Stimulated activated CD8-positive, alpha-beta memory T cell treated with anti-CD3 and anti-CD28 coated beads, Interleukin-4, amount 100 ng/mL, for 1 hour (primary cell): ENCODE results near the gene NKG7.

Experiments used
- DNase-seq, 2 donors: peaks; one replicate each; pipeline ENCODE4 v3.0.0-alpha.2; 2020; ENCODE audit warnings: low read depth in 2 of 2, low spot score in 1 of 2

Gene NKG7

DNA sequence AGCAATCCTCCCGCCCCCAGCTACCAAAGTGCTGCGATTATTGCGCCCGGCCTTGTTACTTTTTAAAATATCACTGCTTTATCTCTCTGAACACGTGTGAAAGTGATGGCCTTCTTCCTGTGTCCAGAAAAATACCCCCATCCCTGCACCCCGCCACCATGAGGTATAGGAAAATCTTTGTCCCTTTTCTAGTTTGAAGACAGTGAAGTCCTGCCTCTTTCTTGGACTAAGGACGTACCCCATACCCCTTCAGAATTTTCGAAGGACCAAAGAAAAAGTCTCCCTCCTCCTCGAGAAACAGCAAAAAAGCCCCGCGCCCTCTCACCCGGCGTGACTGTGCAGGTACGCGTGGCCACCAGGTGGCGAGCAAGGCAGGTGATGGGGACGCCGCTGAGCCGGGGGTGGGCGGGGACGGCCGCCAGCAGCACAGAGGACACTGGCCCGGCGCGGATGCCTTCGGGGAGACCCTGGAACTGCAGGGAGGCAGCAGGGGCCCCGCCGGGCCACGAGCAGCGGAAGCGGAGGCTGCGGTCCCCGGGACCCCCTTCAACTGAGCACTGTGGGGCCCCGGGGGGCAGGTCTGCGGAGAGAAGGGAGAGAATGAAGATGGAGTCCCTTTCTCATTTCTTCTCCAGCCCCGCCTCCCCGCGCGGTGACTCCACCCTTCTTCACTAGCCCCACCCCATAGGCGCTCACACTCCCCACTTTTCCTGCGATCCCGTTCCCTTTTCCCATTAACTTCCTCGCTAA, 33.7 kb downstream of the NKG7 start:
- peak; percentile 66 to 77 for DNase-seq

DNA sequence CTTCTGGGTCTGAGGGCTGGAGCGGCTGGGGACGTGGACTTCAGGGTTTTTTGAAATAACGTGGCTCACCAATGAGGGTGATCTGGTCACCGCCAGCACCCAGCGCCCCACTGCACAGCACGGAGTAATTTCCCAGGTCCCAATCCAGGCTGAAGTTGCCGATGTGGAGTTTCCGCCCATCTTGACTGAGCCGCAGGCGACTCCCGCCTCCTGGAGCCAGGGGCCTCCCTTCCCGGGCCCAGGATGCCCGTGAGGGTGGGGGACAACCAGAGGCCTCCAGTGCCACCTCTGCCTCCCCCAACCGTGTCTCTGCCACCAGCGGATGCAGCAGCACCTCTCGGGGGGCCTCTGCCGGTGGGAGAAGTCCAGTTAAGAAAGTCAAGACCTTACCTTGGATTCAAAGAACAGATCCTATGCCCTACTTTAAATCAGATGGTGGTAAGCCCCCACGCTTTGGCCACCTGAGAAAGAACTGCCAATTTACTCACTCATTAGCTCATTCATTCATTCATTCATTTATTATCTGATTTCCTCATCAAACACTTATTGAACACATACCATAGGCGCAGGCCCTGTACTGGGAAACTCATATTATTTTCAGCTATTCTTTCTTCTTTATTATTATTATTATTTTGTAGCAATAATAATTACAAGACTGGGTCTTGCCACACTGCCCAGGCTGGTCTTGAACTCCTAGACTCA, 34.4 kb downstream of the NKG7 start:
- DNase-seq: no peak

DNA sequence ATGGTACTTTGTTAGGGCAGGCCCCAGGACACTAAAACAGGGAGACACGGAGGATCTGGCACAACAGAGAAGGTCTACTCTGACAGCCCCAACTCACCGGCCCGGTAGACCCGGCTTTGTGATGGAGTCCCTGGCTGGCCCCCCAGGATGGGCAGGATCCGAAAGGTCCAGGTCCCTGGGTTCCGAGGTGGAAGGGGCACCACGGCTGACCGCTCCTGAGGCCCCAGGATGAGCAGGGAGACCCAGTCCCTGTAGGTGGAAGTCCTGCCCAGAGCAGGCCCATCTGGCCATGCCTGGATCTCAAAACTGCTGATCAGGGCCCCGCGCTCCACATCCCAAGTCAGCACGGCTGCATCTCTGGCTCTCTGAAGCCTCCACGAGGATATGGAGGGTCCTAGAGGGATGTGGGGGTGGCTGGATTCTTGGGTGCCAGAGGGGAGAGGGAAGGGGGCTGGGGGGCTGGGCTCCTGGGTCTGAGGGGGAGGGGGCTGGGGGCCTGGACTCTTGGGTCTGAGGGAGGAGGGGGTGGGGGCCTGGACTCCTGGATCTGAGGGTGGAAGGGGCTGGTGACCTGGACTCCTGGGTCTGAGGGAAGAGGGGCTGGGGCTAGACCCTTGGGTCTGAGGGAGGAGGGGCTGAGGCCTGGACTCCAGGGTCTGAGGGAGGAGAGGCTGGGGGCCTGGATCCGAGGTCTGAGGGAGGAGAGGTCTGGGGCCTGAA, 35.2 kb downstream of the NKG7 start:
- DNase-seq: no peak

DNA sequence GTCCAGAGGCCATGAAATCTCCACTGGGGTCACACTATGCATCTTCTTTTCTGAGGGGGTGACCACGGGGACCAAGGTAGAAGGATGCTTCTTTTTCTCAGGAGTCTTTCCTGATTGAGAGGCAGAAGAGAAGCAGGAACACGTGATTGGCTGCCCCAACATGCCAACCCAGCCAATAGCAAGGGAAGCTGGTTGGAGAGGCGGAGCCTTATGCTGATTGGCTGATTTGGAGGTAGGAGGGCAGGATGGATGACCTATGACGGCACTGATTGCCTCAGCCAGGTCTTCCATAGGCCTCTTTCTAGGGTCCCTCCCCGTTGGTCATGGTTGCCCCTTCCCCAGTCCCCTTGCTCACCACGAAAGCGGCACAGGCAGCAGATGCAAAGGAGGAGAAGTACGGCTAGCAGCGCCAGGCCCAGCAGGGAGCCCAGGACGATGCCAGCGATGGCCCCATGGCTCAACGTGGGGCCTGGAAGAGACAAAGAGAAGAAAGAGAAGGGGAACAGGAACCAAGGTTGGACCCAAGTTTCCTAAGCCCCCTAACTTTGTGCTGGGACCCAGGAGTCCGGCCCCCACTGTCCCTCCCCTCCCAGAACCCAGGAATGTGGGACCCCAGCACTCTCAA, 38.5 kb downstream of the NKG7 start:
- DNase-seq: no peak

DNA sequence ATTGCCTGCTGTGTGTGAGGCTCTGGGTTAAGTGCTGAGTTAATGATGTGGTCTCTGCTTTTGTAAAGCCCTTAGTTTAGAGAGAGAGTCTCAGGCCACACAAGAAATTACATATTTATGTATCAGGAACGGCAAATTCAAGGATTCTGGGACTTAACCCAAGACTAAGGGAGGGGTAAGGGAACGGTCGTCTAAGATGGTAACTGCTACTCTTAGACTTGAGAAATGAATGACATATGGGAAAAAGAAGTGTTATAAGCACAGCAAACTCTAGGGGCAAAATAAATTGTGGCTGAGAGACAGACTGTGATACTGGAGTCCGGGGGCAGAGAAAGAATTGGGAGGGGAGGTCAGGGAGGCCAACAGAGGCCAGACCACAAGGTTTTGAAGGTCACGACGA, 40.7 kb downstream of the NKG7 start:
- DNase-seq: no peak

DNA sequence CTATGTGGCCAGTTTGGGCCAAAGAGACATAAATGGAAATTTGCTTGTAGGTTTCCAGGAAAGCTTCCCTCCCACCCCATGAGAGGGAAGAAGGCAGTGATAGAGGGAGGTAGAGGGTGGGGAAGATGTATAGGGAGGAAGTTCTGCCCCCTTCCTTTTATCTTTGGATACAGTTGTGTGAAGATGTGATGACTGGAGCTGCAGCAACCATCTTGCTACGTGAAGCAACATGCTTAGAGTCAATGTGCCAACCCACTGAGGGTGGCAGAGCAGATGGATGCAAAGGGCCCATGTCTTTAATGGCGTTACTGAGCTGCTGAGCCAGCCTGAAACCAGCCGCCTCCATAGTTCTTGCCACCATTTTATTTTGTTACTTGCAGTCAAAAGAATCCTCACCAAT, 41.3 kb downstream of the NKG7 start:
- DNase-seq: no peak

DNA sequence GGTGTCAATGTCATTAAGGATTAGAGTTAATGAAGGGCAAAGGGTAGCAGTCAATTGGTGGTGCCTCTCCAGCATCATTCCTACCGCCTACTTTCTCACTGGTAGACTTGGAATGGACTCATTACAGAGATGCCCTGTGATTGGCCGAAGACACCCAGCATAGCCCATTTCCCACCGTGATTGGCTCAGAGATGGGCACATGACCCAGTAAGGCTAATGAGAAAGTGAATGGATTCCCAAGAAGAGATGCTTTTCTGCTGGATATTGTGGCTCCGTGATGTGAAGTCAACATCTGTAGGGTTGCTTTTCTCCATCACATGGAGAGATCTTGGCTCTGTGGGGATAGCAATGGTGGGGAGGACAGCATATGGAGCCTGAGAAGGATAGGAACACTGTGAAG, 42.1 kb downstream of the NKG7 start:
- no peak for DNase-seq

DNA sequence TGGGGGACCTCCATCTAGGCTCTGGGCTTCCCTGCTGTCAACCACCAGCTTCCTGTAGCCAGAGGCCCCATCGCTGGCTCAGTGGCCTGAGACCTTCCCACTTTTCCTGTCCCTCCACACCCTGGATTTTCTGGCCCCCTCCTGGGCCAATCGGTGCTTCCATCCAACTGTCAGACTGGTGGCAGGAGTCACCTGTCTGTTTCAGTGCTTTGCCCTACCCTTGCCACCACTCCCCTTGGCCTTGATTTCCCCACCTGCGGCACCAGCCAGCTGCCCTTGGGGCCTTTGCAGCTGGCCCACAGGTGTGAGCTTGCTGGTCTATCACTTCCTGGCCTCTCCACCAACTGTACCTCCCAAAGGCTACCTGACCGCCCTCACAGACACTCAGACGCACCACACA, 43.0 kb downstream of the NKG7 start:
- DNase-seq: no peak

DNA sequence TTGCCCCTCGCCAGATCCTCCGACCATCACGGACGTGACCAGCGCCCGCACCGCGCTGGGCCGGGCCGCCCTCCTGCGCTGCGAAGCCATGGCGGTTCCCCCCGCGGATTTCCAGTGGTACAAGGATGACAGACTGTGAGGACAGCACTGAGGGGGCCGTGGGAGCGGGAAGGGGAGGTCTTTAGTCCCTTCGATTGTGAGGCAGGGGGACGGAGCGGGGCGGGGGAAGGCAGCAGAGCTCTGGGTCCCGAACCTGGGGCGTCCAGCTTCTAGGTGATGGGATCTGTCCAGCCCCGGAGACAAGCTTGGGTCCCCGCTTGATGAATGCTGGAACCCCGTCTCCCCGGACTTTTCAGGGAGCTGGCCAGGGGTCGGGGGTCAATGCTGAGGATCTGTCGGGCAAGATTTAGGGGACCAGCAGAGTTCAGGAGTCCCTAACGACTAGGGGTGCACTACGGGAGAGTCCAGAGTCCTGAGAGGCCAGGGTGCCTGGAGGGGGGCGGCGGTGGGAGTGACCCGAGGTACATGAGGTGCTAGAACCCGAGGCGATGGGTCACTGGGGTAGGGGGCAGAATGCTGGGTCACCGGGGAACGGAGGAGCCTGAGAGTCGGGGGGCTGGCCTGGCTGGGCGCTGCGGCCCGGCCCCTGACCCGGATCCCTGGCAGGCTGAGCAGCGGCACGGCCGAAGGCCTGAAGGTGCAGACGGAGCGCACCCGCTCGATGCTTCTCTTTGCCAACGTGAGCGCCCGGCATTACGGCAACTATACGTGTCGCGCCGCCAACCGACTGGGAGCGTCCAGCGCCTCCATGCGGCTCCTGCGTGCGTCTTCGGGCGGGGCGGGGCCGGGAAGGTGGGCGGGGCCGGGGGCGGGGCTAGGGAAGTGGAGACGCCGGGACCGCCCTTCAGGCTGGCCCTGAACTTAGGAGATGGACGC, 45.1 kb downstream of the NKG7 start:
- peak in 1 of 2 donors; percentile 21 for DNase-seq

DNA sequence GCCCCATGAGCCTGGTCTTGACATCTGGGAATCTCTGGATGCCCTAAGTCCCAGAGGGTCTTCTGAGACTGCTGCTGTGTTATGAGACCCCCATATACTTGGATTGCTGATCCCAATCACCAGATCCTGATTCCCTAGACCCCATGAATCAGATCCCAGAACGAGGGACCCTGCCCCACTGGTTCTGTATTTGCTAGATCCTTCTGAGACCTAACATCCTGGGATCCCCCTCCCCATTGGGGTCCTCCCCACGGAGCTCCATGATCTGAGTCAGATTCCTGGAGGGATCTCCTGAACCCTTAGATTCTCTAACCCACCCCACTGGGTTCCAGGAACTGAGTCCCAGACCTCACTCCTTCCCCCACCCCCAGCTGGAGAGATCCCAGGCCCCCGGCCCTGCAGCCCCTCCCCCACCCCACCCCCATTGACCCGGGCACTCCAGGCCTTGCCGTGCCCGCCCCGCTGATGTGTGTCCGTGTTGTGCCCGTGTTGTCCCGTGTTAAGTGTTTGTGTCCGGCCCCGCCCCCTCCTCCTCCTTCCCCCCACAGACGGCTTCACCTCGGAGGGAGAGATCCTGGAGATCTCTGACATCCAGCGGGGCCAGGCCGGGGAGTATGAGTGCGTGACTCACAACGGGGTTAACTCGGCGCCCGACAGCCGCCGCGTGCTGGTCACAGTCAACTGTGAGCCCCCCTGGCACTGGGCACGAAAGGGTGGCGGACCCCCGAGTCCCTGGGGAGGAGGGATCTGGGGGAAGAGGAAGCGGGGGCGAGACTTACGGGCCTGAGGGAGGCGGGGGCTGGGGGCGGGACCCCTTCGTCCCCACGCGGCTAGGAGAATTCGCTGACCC, 46.0 kb downstream of the NKG7 start:
- no peak for DNase-seq

DNA sequence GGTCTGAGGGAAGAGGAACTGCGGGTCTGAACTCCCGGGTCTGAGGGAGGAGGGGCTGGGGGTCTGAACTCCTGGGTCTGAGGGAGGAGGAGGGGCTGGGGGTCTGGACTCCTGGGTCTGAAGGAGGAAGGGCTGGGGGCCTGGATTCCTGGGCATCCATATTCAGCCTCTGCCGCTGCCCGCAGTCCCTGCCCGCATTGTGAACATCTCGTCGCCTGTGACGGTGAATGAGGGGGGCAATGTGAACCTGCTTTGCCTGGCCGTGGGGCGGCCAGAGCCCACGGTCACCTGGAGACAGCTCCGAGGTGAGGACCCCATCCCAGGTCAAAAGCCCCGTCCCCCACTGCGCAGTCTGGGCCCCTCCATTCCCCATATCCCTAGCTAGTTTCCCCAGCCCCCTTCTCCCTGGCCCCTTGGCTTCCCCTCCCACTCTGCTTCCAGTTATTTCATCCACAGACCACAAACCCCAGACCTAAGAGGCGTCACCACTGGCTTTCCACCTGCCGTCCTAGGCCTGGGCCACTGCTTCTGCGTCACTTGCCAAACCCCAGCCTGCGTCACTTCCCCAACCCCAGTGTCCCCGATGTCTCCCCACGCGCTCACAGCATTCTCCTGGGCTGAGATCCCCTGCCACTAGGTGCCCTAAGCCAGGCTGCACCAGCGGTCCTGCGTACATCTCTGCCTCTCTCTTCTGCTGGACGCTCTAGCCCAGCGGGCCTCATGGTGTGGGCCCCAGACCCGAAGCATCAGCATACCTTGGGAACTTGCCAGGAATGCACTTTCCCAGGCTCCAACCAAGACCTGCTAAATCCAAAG, 47.1 kb downstream of the NKG7 start:
- no peak for DNase-seq

DNA sequence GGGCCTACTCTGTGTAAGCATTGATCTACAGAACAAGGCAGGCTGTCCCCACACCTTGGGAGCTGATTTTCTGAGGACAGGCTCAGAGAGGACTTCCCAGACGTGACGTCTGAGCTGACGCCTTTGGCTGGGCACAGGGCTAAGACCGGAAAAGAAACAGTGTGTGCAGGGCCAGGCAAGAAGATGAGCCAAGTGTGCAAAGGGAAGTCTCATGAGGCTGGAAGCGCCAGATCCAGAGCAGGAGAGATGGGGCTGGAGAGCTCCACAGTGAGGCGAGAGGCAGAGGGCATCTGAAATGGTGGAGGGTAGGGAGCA, 48.3 kb downstream of the NKG7 start:
- DNase-seq: no peak

DNA sequence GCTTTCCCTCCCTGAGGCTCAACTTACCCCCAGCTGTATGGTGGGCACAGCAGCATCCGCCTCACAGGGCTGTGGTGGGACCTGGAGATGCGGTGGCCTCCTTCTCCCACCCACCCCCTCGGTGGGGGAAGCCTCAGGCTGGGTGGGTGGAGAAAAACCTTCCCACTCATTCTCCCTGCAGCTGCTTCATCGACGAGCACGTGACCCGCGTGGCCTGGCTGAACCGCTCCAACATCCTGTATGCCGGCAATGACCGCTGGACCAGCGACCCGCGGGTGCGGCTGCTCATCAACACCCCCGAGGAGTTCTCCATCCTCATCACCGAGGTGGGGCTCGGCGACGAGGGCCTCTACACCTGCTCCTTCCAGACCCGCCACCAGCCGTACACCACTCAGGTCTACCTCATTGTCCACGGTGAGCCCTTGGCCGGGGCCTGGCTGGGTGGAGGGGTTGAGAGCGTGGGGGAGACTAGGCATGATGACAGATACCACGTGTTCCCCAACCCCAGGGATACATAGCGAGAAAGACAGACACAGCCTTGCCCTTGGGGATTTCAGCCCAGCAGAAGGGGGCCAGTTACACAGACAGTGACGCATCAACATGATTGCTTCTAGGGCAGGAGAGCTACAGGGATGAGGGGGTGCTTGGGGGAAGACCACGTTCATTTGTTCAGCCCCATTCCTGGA, 48.8 kb downstream of the NKG7 start:
- no peak for DNase-seq

DNA sequence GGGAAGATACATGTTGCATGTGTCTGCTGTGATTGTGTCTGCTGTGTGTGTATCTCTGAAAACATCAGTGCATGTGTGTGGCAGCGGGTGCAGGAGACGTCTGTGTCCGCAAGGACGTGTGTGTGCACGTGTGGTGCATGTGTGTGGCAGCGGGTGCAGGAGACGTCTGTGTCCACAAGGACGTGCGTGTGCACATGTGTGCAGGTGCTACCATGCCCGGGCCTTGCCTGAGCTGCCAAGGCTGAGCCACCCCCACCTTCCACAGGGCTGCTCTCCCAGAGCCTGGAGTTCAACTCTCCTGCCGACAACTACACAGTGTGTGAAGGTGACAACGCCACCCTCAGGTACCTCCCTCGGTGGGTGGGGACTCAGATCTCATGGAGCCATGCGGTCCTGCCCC, 50.7 kb downstream of the NKG7 start:
- no peak for DNase-seq
